EH (cell line): ENCODE data around the gene MUCL1.
"Not testable (repeated sequence)": the region's sequence is repeated elsewhere in the genome, so short reads cannot be mapped to it uniquely, and the experiment has no call there.

Experiments
- DNase-seq: peaks from one replicate; pipeline ENCODE4 v3.0.0-alpha.2; 2015; ENCODE audit warnings: low read depth

The MUCL1 gene, protein sequence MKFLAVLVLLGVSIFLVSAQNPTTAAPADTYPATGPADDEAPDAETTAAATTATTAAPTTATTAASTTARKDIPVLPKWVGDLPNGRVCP

GRCh38 chr12:54853933-54854538, at the start of gene MUCL1:
MUCL1 (plus strand) TSS chr12:54854516; CDS start chr12:54854583, 67 bp downstream.
- DNase-seq, result peak; percentile 65

DNA sequence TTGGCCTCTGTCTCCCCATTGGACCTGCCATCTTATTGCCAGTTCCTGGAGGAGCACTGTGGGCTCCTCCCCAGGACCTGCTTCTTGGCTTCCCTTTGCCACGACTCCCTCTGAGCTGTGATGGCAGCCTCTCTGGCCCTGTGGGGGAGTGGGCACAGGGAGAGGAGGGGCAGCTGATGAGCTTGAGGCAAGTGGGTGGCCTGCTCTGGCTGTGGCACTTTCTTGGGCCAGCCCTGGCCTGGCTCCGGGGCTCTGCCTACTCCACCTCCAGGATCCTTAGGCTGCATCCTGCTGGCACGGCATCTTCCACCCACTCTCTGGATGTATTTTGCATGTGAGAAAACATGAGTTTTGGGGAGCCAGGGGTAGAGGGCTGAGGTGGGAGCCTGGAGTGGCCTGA, 32.6 kb upstream of the MUCL1 start:
- no peak for DNase-seq

DNA sequence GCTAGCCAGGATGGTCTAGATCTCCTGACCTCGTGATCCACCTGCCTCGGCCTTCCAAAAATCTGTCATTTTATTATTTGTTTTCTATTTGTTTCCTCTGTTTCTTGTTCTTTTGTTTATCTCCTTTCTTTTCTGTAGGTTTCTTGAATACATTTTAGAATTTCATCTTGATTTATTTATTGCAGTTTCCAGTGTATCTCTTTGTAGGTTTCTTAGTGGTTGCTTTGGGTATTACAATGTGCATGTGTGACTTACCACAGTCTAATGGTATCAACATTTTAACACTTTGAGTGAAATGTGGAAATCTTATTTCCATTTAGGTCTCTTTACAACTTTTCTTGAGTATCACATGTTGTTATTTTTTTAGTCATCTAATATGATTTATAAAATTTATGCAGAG, 29.9 kb upstream of the MUCL1 start:
- DNase-seq, result no peak

GRCh38 chr12:54829511-54829910, 24.8 kb upstream of the MUCL1 start:
- DNase-seq, result no peak

- DNase-seq, result no peak
Measured at GRCh38 chr12:54830199-54830598, 24.1 kb upstream of the MUCL1 start.

- no peak for DNase-seq
Measured at GRCh38 chr12:54831631-54832030, 22.7 kb upstream of the MUCL1 start.

GRCh38 chr12:54840244-54840865, 14.0 kb upstream of the MUCL1 start:
- DNase-seq, result no peak

- DNase-seq, result no peak
Measured at GRCh38 chr12:54857406-54857805, 3.1 kb downstream of the MUCL1 start.

DNA sequence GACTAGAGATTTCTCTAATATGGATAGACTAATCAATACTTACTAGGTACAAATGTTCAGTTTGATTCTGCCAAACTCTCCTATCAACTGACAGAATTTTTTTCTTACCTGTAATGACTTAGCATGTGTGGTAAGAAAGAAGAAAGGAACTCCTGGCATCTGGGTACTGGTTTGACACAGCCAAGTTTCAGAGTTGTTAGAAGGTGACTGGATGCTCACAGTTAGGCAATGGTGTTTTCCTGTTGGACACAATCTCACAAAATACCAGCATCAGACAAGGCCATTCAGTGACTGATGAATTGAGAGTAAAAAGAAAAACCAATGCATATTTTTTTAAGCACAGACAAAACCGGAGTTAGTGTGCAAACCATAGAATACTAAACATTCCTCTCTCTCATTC, 4.2 kb downstream of the MUCL1 start:
- no peak for DNase-seq

DNA sequence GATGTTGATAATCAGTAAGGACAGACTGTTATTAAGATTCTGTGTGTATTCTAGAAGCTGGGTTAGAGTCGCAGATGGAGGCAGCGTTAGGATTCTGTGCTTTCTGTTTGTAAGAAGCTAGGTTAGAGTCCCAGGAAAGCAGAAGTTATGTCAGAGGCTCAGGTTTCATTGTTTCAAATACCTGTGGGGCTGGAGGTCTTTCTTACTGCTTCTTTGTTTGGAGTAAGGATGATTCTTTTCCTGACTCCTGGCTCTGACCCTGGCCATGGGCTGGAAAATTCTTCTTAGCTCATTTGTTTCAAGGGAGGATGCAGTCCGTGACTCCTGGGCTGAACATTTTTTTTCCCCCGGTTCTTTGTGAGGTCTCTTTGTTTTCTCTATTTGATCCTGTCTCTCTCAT, 5.2 kb downstream of the MUCL1 start:
- DNase-seq, result no peak

DNA sequence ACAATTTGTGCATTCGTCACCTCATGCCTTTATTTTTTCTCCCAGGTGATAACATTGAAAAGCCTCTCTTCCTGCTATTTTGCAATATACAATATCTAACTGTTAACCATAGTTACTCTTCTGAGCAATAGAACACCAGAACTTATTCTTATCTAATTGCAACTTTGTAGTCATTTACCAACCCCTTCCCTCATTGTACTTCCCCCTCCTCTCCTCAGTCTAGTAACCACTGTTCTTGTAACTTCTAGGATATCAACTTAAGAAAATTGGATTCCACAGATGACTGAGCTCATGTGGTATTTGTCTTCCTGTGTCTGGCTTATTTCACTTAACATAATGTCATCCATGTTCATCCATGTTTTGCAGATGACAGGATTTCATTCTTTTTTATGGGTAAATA, 7.6 kb downstream of the MUCL1 start:
- DNase-seq, result no peak

GRCh38 chr12:54863948-54864618, 9.8 kb downstream of the MUCL1 start:
- no peak for DNase-seq

DNA sequence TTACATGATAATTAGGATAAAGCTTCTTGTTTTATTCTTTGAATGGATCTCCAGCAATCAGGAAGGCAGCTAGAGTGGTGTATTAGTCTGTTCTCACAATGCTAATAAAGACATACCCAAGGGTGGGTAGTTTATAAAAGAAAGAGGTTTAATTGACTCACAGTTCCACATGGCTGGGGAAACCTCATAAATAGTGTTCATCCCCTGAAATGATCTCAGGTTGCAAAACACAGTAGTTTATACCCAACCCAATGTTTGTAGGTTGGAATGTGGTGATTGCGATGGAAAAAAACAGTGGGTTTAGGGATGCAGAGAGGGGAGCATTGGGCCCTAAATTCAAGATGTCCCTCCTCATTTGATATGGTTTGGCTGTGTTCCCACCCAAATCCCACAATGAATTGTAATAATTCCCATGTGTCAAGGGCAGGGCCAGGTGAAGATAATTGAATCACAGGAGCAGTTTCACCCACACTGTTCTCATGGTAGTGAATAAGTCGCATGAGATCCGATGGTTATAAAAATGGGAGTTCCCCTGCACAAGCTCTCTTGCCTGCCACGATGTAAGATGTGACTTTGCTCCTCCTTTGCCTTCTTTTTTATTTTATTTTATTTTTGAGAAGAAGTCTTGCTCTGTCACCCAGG, 11.5 kb downstream of the MUCL1 start:
- DNase-seq, result no peak

DNA sequence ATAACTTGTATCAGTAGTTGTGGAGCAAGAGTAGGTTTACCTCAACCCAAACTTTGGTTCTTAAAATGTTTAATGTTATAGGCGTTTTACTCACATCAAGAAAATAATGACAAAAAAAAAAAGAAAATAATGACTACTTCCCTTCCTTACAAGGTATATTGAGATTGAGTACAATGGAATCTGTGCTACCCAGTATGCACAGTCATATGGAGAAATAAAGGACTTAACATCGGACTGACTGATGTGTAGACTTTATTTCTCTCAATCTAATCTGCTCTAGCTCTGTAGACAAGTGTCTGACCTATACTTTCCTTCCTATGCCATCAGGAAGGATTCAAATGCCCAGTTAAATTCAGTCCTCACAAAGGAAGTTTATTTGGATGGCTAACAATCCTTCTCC, 14.4 kb downstream of the MUCL1 start:
- no peak for DNase-seq

DNA sequence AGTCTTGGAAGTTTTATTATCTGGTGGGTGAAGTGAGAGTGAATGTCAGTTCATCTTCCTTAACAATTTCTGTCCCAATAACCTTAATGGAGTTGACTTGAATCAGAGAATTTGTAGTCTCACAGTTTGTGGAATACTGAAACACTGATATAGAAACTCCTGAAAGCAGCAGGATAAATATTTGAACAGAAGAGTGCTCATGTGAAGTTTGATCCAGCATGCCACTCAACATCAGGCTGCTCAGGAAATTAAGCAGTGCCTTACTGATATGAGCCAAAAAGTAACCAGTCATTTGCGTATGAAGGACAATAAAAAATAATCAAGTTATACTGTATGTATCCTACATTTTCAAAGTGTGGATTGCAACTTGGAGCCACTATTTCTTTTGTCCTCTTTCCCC, 15.7 kb downstream of the MUCL1 start:
- no peak for DNase-seq

- DNase-seq, result no peak
Measured at GRCh38 chr12:54870617-54871016, 16.3 kb downstream of the MUCL1 start.

DNA sequence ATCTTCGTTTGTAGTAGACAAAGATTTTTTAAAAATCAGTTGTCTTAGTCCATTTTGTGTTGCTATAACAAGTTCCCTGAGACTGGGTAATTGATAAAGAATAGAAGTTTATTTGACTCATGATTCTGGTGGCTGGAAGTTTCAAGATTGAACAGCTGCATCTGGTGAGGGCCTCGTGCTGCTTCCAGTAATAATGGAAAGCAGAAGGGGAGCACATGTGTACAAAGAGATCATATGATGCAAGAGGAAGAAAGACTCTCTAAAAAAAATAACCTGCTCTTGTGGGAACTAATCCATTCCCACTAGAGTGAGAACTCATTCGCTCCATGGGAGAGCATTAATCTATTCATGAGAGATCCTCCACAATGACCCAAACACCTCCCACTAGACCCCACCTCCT, 24.8 kb downstream of the MUCL1 start:
- peak; percentile 2 for DNase-seq

GRCh38 chr12:54879579-54879978, 25.3 kb downstream of the MUCL1 start:
- no peak for DNase-seq

DNA sequence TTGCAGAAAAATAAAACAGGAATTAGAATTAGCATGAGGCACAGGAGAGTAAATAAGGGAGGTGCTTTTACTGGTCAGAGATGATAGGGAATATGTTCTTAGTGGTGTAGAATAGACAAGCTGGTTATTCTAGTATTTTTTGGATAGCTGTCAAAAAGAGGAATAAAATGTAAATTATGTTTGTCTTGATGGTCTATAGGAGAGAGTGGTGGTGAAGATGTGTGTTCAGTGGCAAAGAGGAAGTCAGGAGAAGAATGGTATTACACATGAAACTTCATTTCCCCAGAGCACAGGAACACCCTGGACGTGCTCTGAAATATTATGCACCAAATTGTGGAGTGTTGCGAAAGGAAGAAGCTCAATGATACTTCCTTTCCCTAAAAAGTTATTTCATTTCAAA, 27.8 kb downstream of the MUCL1 start:
- no peak for DNase-seq

GRCh38 chr12:54882597-54882996, 28.3 kb downstream of the MUCL1 start:
- not testable (repeated sequence) for DNase-seq

DNA sequence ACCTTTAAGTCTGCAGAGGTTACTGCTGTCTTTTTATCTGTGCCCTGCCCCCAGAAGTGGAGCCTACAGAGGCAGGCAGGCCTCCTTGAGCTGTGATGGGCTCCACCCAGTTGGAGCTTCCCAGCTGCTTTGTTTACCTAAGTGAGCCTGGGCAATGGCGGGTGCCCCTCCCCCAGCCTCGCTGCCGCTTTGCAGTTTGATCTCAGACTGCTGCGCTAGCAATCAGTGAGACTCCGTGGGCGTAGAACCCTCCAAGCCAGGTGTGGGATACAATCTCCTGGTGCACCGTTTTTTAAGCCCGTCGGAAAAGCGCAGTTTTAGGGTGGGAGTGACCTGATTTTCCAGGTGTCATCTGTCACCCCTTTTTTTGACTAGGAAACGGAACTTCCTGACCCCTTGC, 34.1 kb downstream of the MUCL1 start:
- DNase-seq, result not testable (repeated sequence)

DNA sequence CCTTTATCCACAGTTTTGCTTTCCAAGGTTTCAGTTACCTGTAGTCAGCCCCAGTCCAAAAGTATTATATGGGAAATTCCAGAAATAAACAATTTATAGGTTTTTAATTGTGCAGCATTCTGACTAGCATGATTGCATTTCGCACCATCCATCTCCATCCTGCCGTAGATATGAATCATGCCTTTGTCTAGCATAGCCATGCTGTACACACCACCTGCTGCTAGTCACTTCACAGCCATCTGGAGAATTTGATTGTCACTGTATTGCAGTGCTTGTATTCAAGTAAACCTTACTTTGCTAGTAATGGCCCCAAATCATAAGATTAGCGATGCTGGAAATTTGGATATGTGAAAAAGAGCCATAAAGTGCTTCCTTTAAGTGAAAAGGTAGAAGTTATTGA, 36.0 kb downstream of the MUCL1 start:
- DNase-seq, result no peak
